ENCODE results near the gene PCDHA8. TPM values are rescaled to one million over a fixed set of nuclear protein-coding genes. Genes with fewer than 3 reads are reported as not detected.

The PCDHA8 gene
- total RNA-seq, 1 donor from 2014 or later = 1.0 TPM

GRCh38 chr5:140883373-140883772, 42.4 kb downstream of the PCDHA8 start:
- Histone ChIP-seq H3K9ac (ENCODE audit: low read length) (no peak overlapping the region), H3K9me3 (ENCODE audit: insufficient read depth, low read depth, low read length) (peaks cover 10% of the 10 kb centered on the region), H2AFZ (ENCODE audit: low read depth, low read length) (no peak overlapping the region), H3K79me2 (ENCODE audit: insufficient read depth, low read length) (no peaks in the 10 kb centered on the region), H3K36me3 (ENCODE audit: insufficient read depth, low read length) (no peaks in the 10 kb centered on the region), H3K4me2 (ENCODE audit: low read length) (no peak overlapping the region), H3K4me1 (ENCODE audit: insufficient read depth, low read length) (no peaks in the 10 kb centered on the region), H4K20me1 (ENCODE audit: insufficient read depth, low read length) (no peaks in the 10 kb centered on the region), H3K27ac (ENCODE audit: low read depth, low read length) (no peak overlapping the region), H3K4me3 (ENCODE audit: insufficient read depth, low read depth, low read length) (no peak overlapping the region), H3K27me3 (ENCODE audit: insufficient read depth, low read length) (no peaks in the 10 kb centered on the region)
- peaks cover 18% of the 10 kb centered on the region for H3K36me3 Mint-ChIP-seq (ENCODE audit: low read depth, unreplicated experiment)
- no peak overlapping the region for H3K4me3 Mint-ChIP-seq (ENCODE audit: unreplicated experiment)
- no peak overlapping the region for H3K27ac Mint-ChIP-seq (ENCODE audit: unreplicated experiment)
- DNase-seq (ENCODE audit: low read depth) = no peak
- peaks cover 6% of the 10 kb centered on the region for H3K9me3 Mint-ChIP-seq (ENCODE audit: unreplicated experiment)
- no peak for FAIRE-seq
- no peaks in the 10 kb centered on the region for H3K27me3 Mint-ChIP-seq (ENCODE audit: low read depth, unreplicated experiment)
- H3K4me1 Mint-ChIP-seq (ENCODE audit: low read depth, unreplicated experiment) = no peaks in the 10 kb centered on the region
- no peak for TF ChIP-seq EZH2 (IDR thresholded peaks at IDR 0.05; ENCODE audit: insufficient read depth, low read length)

GRCh38 chr5:140883927-140884697, 43.1 kb downstream of the PCDHA8 start:
- Histone ChIP-seq H3K27me3 (ENCODE audit: insufficient read depth, low read length) (no peaks in the 10 kb centered on the region), H3K4me2 (ENCODE audit: low read length) (no peak overlapping the region), H3K79me2 (ENCODE audit: insufficient read depth, low read length) (no peaks in the 10 kb centered on the region), H3K4me1 (ENCODE audit: insufficient read depth, low read length) (no peaks in the 10 kb centered on the region), H3K9me3 (ENCODE audit: insufficient read depth, low read depth, low read length) (peaks cover 10% of the 10 kb centered on the region), H4K20me1 (ENCODE audit: insufficient read depth, low read length) (no peaks in the 10 kb centered on the region), H3K4me3 (ENCODE audit: insufficient read depth, low read depth, low read length) (no peak overlapping the region), H3K9ac (ENCODE audit: low read length) (no peak overlapping the region), H3K27ac (ENCODE audit: low read depth, low read length) (no peak overlapping the region), H2AFZ (ENCODE audit: low read depth, low read length) (no peak overlapping the region), H3K36me3 (ENCODE audit: insufficient read depth, low read length) (no peaks in the 10 kb centered on the region)
- Mint-ChIP-seq H3K27ac (ENCODE audit: unreplicated experiment) (no peak overlapping the region), H3K4me3 (ENCODE audit: unreplicated experiment) (no peak overlapping the region), H3K9me3 (ENCODE audit: unreplicated experiment) (peaks cover 4% of the 10 kb centered on the region), H3K36me3 (ENCODE audit: low read depth, unreplicated experiment) (peaks cover 18% of the 10 kb centered on the region), H3K4me1 (ENCODE audit: low read depth, unreplicated experiment) (no peaks in the 10 kb centered on the region), H3K27me3 (ENCODE audit: low read depth, unreplicated experiment) (no peaks in the 10 kb centered on the region)
- FAIRE-seq (no peak), DNase-seq (ENCODE audit: low read depth) (no peak)
- no peak for TF ChIP-seq EZH2 (IDR thresholded peaks at IDR 0.05; ENCODE audit: insufficient read depth, low read length)
- TF ChIP-seq CTCF (IDR thresholded peaks at IDR 0.05; ENCODE audit: insufficient read depth, low read depth, low read length) = no peak

Other genes starting within 250 kb of the PCDHA8 start
- 0.16 and 0.34 TPM in 2 replicates for gene CD14, start 208.0 kb upstream of the PCDHA8 start, total RNA-seq
- 7.0 and 8.0 TPM in 2 replicates for gene TMCO6, start 201.7 kb upstream of the PCDHA8 start, total RNA-seq
- 55.9 and 62.3 TPM in 2 replicates for gene NDUFA2, start 193.6 kb upstream of the PCDHA8 start, total RNA-seq
- 67.3 and 71.6 TPM in 2 replicates for gene IK, start 193.4 kb upstream of the PCDHA8 start, total RNA-seq
- gene WDR55, start 176.3 kb upstream of the PCDHA8 start, total RNA-seq = 28.8 and 31.2 TPM in 2 replicates
- 1.4 and 1.7 TPM in 2 replicates for gene DND1, start 167.6 kb upstream of the PCDHA8 start, total RNA-seq
- gene HARS1, start 149.8 kb upstream of the PCDHA8 start, total RNA-seq = 84.6 and 95.2 TPM in 2 replicates
- 26.5 and 29.9 TPM in 2 replicates for gene HARS2, start 149.7 kb upstream of the PCDHA8 start, total RNA-seq
- 53.5 and 57.4 TPM in 2 replicates for gene ZMAT2, start 140.7 kb upstream of the PCDHA8 start, total RNA-seq
- gene PCDHA1, start 55.0 kb upstream of the PCDHA8 start, total RNA-seq = not detected in 2 replicates
- gene PCDHA2, start 46.3 kb upstream of the PCDHA8 start, total RNA-seq = 2.3 and 2.5 TPM in 2 replicates
- gene PCDHA3, start 40.1 kb upstream of the PCDHA8 start, total RNA-seq = 0.84 and 1.1 TPM in 2 replicates
- 9.5 and 9.6 TPM in 2 replicates for gene PCDHA4, start 34.1 kb upstream of the PCDHA8 start, total RNA-seq
- gene PCDHA5, start 19.6 kb upstream of the PCDHA8 start, total RNA-seq = 1.0 and 1.7 TPM in 2 replicates
- gene PCDHA6, start 13.2 kb upstream of the PCDHA8 start, total RNA-seq = 2.7 TPM in 2 replicates
- gene PCDHA7, start 6.9 kb upstream of the PCDHA8 start, total RNA-seq = 2.6 TPM in 2 replicates
- 0.95 and 1.1 TPM in 2 replicates for gene PCDHA9, start 7.2 kb downstream of the PCDHA8 start, total RNA-seq
- gene PCDHA10, start 14.7 kb downstream of the PCDHA8 start, total RNA-seq = 15.5 and 16.0 TPM in 2 replicates
- gene PCDHA11, start 27.8 kb downstream of the PCDHA8 start, total RNA-seq = 4.9 and 5.8 TPM in 2 replicates
- gene PCDHA12, start 34.1 kb downstream of the PCDHA8 start, total RNA-seq = 13.8 and 16.0 TPM in 2 replicates
- gene PCDHA13, start 40.9 kb downstream of the PCDHA8 start, total RNA-seq = 1.2 and 1.7 TPM in 2 replicates
- 5.7 and 5.9 TPM in 2 replicates for gene PCDHAC1, start 85.1 kb downstream of the PCDHA8 start, total RNA-seq
- 6.9 and 7.7 TPM in 2 replicates for gene PCDHAC2, start 125.3 kb downstream of the PCDHA8 start, total RNA-seq
- not detected in 2 replicates for gene PCDHB1, start 210.2 kb downstream of the PCDHA8 start, total RNA-seq